Measurements from ENCODE around the gene HNRNPH3.

The HNRNPH3 gene

DNA sequence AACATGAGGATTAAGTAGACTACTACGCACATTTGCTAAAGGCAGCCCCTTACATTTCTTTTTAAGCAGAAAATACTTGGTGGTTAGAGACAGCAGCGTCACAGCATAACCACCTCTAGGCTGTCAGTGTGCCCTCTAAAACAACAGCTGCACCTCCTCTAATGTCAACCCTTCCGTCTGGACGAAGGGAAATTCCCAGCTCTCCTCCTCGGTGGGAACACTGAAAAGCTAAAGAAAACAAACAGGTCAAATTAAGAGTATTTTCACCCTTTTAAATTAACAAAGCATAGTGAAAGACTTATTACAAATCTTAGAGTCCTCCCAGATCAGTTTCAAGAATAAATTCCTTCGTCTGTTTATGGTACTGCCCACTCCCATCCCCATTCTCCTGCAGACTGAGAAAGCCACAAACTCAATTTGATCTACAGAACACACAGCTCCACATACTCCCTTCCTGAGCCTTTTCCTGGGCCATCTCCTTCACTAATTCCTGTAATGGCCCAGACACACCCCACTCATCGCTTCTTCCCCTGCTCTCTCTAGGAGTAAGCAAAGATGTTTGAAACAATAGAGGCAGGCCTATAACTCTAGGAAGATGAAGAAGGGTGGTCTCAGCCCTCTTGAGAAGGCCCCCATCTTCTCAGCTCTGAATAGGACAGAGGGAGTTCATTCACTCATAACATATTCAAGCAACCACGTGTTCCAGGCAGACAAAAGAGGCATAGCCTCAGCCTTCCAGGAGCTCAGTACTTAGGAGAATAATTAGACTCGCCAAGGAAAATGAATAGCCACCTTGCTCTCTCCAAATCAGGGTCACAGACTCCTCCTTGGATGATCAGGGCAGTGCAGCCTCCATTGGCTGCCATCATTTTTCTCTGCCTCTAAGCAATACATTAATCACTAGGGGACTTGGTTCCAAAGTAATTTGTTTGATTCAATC, 47.5 kb upstream of the HNRNPH3 start (continued):
- TF ChIP-seq, protein P1, sequence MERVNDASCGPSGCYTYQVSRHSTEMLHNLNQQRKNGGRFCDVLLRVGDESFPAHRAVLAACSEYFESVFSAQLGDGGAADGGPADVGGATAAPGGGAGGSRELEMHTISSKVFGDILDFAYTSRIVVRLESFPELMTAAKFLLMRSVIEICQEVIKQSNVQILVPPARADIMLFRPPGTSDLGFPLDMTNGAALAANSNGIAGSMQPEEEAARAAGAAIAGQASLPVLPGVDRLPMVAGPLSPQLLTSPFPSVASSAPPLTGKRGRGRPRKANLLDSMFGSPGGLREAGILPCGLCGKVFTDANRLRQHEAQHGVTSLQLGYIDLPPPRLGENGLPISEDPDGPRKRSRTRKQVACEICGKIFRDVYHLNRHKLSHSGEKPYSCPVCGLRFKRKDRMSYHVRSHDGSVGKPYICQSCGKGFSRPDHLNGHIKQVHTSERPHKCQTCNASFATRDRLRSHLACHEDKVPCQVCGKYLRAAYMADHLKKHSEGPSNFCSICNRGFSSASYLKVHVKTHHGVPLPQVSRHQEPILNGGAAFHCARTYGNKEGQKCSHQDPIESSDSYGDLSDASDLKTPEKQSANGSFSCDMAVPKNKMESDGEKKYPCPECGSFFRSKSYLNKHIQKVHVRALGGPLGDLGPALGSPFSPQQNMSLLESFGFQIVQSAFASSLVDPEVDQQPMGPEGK (CRISPR knock-in tag; IDR thresholded peaks at IDR 0.05; ENCODE audit: borderline replicate concordance): no peak
- TF ChIP-seq RARB (CRISPR knock-in tag; IDR thresholded peaks at IDR 0.05) (no peak), TCF4 (CRISPR knock-in tag; IDR thresholded peaks at IDR 0.05; ENCODE audit: borderline replicate concordance) (no peak), GLIS3 (CRISPR knock-in tag; IDR thresholded peaks at IDR 0.05) (no peak)

DNA sequence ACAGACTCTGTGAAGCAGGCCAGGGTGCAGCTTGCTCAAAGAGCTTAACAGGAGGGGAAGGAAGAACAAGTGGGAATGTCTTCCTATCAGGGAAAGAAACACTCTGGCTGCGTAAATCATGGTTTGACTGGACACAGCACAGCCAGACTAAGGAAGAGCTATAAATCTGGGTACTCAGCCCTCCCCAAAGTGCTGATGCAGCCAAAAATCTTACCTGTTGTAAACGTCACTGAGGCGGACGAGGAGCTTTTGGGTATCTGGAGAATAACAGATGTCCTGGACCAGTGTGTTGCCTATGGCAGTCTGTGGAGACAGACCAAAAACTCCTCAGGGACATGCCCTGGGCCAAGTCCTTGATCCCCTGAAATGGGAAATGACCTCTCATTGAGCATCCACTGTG, 43.1 kb upstream of the HNRNPH3 start:
- TF ChIP-seq ZNF565 (CRISPR knock-in tag; conservative IDR thresholded peaks at IDR 0.05; ENCODE audit: low read depth) (no peak), ISL1 (CRISPR knock-in tag; IDR thresholded peaks at IDR 0.05) (no peak), ZNF70 (CRISPR knock-in tag; IDR thresholded peaks at IDR 0.05) (no peak), GLIS3 (CRISPR knock-in tag; IDR thresholded peaks at IDR 0.05) (no peak), ZC3H10 (CRISPR knock-in tag; IDR thresholded peaks at IDR 0.05) (no peak), ZFP30 (CRISPR knock-in tag; IDR thresholded peaks at IDR 0.05) (no peak), ARNTL (CRISPR knock-in tag; IDR thresholded peaks at IDR 0.05; ENCODE audit: borderline replicate concordance, low read depth) (no peak), ZFP3 (CRISPR knock-in tag; IDR thresholded peaks at IDR 0.05) (no peak), OSR1 (CRISPR knock-in tag; IDR thresholded peaks at IDR 0.05) (no peak)
- TF ChIP-seq, protein P2, sequence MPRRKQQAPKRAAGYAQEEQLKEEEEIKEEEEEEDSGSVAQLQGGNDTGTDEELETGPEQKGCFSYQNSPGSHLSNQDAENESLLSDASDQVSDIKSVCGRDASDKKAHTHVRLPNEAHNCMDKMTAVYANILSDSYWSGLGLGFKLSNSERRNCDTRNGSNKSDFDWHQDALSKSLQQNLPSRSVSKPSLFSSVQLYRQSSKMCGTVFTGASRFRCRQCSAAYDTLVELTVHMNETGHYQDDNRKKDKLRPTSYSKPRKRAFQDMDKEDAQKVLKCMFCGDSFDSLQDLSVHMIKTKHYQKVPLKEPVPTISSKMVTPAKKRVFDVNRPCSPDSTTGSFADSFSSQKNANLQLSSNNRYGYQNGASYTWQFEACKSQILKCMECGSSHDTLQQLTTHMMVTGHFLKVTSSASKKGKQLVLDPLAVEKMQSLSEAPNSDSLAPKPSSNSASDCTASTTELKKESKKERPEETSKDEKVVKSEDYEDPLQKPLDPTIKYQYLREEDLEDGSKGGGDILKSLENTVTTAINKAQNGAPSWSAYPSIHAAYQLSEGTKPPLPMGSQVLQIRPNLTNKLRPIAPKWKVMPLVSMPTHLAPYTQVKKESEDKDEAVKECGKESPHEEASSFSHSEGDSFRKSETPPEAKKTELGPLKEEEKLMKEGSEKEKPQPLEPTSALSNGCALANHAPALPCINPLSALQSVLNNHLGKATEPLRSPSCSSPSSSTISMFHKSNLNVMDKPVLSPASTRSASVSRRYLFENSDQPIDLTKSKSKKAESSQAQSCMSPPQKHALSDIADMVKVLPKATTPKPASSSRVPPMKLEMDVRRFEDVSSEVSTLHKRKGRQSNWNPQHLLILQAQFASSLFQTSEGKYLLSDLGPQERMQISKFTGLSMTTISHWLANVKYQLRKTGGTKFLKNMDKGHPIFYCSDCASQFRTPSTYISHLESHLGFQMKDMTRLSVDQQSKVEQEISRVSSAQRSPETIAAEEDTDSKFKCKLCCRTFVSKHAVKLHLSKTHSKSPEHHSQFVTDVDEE (CRISPR knock-in tag; IDR thresholded peaks at IDR 0.05): no peak
- TF ChIP-seq, protein P3, sequence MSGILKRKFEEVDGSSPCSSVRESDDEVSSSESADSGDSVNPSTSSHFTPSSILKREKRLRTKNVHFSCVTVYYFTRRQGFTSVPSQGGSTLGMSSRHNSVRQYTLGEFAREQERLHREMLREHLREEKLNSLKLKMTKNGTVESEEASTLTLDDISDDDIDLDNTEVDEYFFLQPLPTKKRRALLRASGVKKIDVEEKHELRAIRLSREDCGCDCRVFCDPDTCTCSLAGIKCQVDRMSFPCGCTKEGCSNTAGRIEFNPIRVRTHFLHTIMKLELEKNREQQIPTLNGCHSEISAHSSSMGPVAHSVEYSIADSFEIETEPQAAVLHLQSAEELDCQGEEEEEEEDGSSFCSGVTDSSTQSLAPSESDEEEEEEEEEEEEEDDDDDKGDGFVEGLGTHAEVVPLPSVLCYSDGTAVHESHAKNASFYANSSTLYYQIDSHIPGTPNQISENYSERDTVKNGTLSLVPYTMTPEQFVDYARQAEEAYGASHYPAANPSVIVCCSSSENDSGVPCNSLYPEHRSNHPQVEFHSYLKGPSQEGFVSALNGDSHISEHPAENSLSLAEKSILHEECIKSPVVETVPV (CRISPR knock-in tag; IDR thresholded peaks at IDR 0.05): no peak
- no peak for ATAC-seq

DNA sequence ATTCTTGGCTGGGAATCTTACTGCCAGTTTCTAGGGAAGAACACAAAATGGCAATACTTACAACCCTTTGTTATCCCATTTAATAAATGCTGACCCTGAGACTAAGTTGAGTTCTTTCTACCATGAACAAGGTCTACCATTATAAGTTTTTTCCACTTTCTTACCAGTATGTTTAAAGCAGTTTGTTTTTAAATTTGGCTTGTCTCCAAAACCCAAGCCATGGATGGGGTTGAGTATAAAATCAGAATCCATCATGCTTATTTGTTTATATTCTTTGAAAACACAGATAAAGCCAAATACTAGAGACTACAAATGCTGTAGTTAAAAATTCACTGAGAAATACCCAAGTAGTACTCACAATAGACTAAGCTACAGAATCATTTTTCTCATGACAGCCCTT, 41.1 kb upstream of the HNRNPH3 start:
- TF ChIP-seq PPARA (CRISPR knock-in tag; IDR thresholded peaks at IDR 0.05; ENCODE audit: borderline replicate concordance): no peak
- TF ChIP-seq, protein P2 (CRISPR knock-in tag; IDR thresholded peaks at IDR 0.05): no peak
- no peak for TF ChIP-seq SNAI2 (CRISPR knock-in tag; IDR thresholded peaks at IDR 0.05)
- TF ChIP-seq CSDC2 (CRISPR knock-in tag; IDR thresholded peaks at IDR 0.05): no peak
- no peak for ATAC-seq

DNA sequence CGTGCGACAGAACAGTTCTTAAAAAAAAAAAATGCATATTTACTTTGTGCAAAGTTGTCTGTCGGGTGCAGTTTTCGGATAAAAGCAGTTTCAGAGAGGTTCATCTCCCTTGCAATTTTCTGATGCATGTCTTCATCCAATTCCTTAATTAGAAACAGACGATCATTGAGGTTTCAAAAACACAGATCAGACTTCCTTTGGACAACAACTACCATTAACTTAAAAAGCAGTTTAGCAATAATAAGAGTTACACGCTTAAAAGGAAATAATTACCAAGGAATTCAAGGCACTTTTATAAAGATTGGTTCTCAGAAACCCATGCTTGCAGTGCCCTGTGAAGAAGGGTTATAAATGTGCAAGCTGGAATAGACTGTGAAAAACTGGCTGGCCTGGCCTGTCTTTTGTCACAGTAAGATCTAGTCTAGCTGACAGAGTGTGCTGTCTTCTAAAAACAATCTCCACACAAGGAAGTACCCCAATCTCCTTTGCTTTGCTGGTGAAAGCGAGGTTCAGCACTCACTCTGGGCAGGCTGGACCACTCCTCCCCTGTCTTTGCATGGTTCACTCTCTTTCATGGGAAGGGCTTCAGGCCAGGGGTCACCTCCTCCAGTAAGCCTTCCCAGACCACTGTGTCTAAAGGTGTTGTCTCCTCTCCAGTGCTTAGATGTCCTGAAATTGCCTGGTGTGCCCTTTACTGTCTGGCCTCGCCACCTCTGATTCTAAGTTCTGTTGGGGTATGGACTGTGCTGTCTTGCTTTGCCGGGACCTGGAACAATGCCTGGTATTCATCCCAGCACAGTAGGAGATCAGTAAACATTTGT, 34.8 kb upstream of the HNRNPH3 start:
- TF ChIP-seq ARNTL (CRISPR knock-in tag; IDR thresholded peaks at IDR 0.05; ENCODE audit: borderline replicate concordance, low read depth) (no peak), TCF4 (CRISPR knock-in tag; IDR thresholded peaks at IDR 0.05; ENCODE audit: borderline replicate concordance) (peak; percentile 29; the same call in 1 of the 2 replicates)

More for the DNA sequence above, 34.8 kb upstream of the HNRNPH3 start:
- ATAC-seq: peak; percentile 80
